Measurements from ENCODE around the gene TNNT2.

DNA sequence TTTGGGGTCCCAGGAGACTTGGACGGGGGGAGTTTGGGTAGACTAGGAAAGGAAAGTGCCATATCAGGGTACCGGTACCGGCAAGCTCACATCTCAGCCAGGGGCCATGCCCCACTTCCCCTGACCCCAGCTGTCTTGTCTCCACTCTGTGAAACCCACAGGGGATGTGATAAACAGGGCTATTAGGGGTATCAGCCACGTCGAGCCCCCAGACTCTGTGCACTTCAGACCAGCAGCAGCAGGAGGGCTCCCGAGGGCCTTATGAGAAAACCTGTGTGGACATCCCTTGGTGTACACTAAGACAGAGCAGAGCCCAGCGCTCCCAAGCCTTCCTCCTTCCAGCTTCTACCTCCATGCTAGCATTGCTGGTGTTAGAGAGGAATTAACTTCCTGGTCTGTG, 46.3 kb downstream of the TNNT2 start:
- TF ChIP-seq, protein P1, sequence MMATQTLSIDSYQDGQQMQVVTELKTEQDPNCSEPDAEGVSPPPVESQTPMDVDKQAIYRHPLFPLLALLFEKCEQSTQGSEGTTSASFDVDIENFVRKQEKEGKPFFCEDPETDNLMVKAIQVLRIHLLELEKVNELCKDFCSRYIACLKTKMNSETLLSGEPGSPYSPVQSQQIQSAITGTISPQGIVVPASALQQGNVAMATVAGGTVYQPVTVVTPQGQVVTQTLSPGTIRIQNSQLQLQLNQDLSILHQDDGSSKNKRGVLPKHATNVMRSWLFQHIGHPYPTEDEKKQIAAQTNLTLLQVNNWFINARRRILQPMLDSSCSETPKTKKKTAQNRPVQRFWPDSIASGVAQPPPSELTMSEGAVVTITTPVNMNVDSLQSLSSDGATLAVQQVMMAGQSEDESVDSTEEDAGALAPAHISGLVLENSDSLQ (IDR thresholded peaks at IDR 0.05): no peak
- TF ChIP-seq HDGF (IDR thresholded peaks at IDR 0.05; ENCODE audit: borderline replicate concordance) (no peak), ZNF384 (IDR thresholded peaks at IDR 0.05) (no peak), BHLHE40 (IDR thresholded peaks at IDR 0.05; ENCODE audit: borderline replicate concordance) (no peak)

Measured in HEK293T (cell line).